HepG2 (cell line): ENCODE results near the gene LHX5. TPM values are rescaled to one million over a fixed set of nuclear protein-coding genes. Genes with fewer than 3 reads are reported as not detected.

Source experiments
- ATAC-seq: fragments of 200-7000 bp; cut with Tn5 transposase; 3 replicates; pipeline ENCODE4 v1.9.1; 2020; ENCODE audit warnings: mild to moderate bottlenecking, moderate library complexity
- BruUV-seq: library from RNA; stranded (reverse); fragments of 400-500 nt; replicated peaks from 2 replicates; lab custom pipeline; 2021; lab: Mats Ljungman, UMichigan
- CTCF ChIA-PET: fragments of 300-600 bp; formaldehyde crosslinking; extraction: SDS; loops from one replicate; lab custom pipeline; 2021; ENCODE audit warnings: low total read pairs, inconsistent platforms, low intra/inter-chr PET ratio; lab: Yijun Ruan, JAX
- POLR2A ChIA-PET: fragments of 350-600 bp; sonication (Branson Sonifier 250); formaldehyde crosslinking; loops from one replicate; lab custom pipeline; 2020; ENCODE audit warnings: antibody characterized with exemption, inconsistent platforms; lab: Yijun Ruan, JAX
- DNase-seq: peaks from one replicate; pipeline ENCODE4 v3.0.0-alpha.2; 2015; ENCODE audit warnings: low spot score
- FAIRE-seq: peaks from 3 replicates; lab custom pipeline; 2011; peaks lifted over from hg19 to GRCh38; lab: Jason Lieb, UNC
- H2AFZ ChIP-seq: one replicate; pipeline ENCODE4 v1.6.1; 2011; ENCODE audit warnings: low read length, inconsistent platforms
- H3K27ac ChIP-seq: fragments of 300-600 bp; 3 replicates; pipeline ENCODE4 v1.8.0; 2011; ENCODE audit warnings: mixed run types, mild to moderate bottlenecking, mixed read lengths, low read length, inconsistent platforms; ENCODE audit not compliant: insufficient read depth; ENCODE audit errors: extremely low read length
- H3K27me3 ChIP-seq, 2 experiments: fragments of 200-600 bp in 1 of 2; 2 replicates in 1 of 2; 3 replicates in 1 of 2; pipeline versions ENCODE4 v1.6.0 to v1.8.0; 2011; ENCODE audit warnings: low read length in 2 of 2, mild to moderate bottlenecking in 2 of 2, moderate library complexity in 2 of 2, inconsistent platforms in 1 of 2; ENCODE audit not compliant: insufficient read depth in 2 of 2, control insufficient read depth in 1 of 2
- H3K36me3 ChIP-seq, 2 experiments: fragments of 200-600 bp in 1 of 2; replicated peaks in 1 of 2; 2 replicates in 1 of 2; 3 replicates in 1 of 2; pipeline versions ENCODE4 v1.5.1 to v1.8.0; 2011; ENCODE audit warnings: low read length in 2 of 2, inconsistent platforms in 1 of 2; ENCODE audit not compliant: insufficient read depth in 2 of 2, control insufficient read depth in 1 of 2
- H3K4me1 ChIP-seq: 2 replicates; pipeline ENCODE4 v1.5.1; 2012; ENCODE audit warnings: low read length, inconsistent platforms; ENCODE audit not compliant: insufficient read depth
- H3K4me2 ChIP-seq: 2 replicates; pipeline ENCODE4 v1.6.0; 2011; ENCODE audit warnings: low read depth, low read length, inconsistent platforms
- H3K4me3 ChIP-seq, 3 experiments: fragments of 200-600 bp in 1 of 3; sonication (generic), shearing (Covaris generic) in 1 of 3; replicated peaks in 1 of 3; 2 replicates each; pipeline ENCODE4 v1.5.1; 2011 to 2016; ENCODE audit warnings: low read length in 3 of 3, inconsistent platforms in 2 of 3, low read depth in 2 of 3, mild to moderate bottlenecking in 2 of 3, control low read depth in 1 of 3, mixed read lengths in 1 of 3; ENCODE audit not compliant: insufficient read depth in 1 of 3
- H3K79me2 ChIP-seq: one replicate; pipeline ENCODE4 v1.6.1; 2011; ENCODE audit warnings: low read length, inconsistent platforms; ENCODE audit not compliant: insufficient read depth
- H3K9ac ChIP-seq: 2 replicates; pipeline ENCODE4 v1.6.0; 2011; ENCODE audit warnings: mild to moderate bottlenecking, low read depth, low read length, inconsistent platforms; ENCODE audit not compliant: insufficient read depth
- H3K9me3 ChIP-seq: 2 replicates; pipeline ENCODE4 v1.5.1; 2012; ENCODE audit warnings: mild to moderate bottlenecking, low read length
- H4K20me1 ChIP-seq: 2 replicates; pipeline ENCODE4 v1.6.0; 2011; ENCODE audit warnings: inconsistent platforms, mild to moderate bottlenecking, low read length, moderate library complexity; ENCODE audit not compliant: insufficient read depth
- ADNP ChIP-seq: sonication (generic); formaldehyde crosslinking; IDR thresholded peaks from 2 replicates; pipeline ENCODE4 v1.4.0; 2020; ENCODE audit warnings: missing genetic modification reagents
- BCL6 ChIP-seq: IDR thresholded peaks from 2 replicates; pipeline ENCODE4 v1.6.1; 2016; ENCODE audit warnings: missing genetic modification reagents, missing compliant biosample characterization
- DNMT1 ChIP-seq: sonication (generic); formaldehyde crosslinking; IDR thresholded peaks from 2 replicates; pipeline ENCODE4 v1.5.1; 2020; ENCODE audit warnings: mild to moderate bottlenecking, missing genetic modification reagents
- EEA1 ChIP-seq: sonication (generic); formaldehyde crosslinking; IDR thresholded peaks from 2 replicates; pipeline ENCODE4 v1.5.1; 2020; ENCODE audit warnings: mild to moderate bottlenecking, missing genetic modification reagents, borderline replicate concordance
- FOXK2 ChIP-seq: fragments of 450-650 bp; IDR thresholded peaks from 2 replicates; pipeline ENCODE4 v1.6.1; 2016
- HNF4A ChIP-seq: sonication (generic); formaldehyde crosslinking; IDR thresholded peaks from 2 replicates; pipeline ENCODE4 v1.4.0; 2020; ENCODE audit warnings: missing genetic modification reagents
- HNF4G ChIP-seq, 2 experiments: sonication (generic) in 1 of 2; formaldehyde crosslinking in 1 of 2; IDR thresholded peaks; 2 replicates each; pipeline versions ENCODE4 v1.4.0 to v1.6.1; 2011 to 2020; ENCODE audit warnings: borderline replicate concordance in 2 of 2, low read depth in 2 of 2, mild to moderate bottlenecking in 2 of 2, low read length in 1 of 2, missing genetic modification reagents in 1 of 2, moderate library complexity in 1 of 2
- KDM1A ChIP-seq: IDR thresholded peaks from 2 replicates; pipeline ENCODE4 v1.6.1; 2016; ENCODE audit warnings: missing compliant biosample characterization
- KLF16 ChIP-seq, 2 experiments: sonication (generic) in 1 of 2; formaldehyde crosslinking in 1 of 2; IDR thresholded peaks; 2 replicates each; pipeline versions ENCODE4 v1.6.1 to v1.8.0; 2016 to 2023; ENCODE audit warnings: missing genetic modification reagents in 2 of 2, missing compliant biosample characterization in 1 of 2
- SMARCE1 ChIP-seq: fragments of 450-650 bp; IDR thresholded peaks from 2 replicates; pipeline ENCODE4 v1.6.1; 2017; ENCODE audit warnings: borderline replicate concordance
- WIZ ChIP-seq: sonication (generic); formaldehyde crosslinking; IDR thresholded peaks from 2 replicates; pipeline ENCODE4 v1.5.1; 2020; ENCODE audit warnings: mild to moderate bottlenecking, missing genetic modification reagents
- ZFP36 ChIP-seq: fragments of 150-350 bp; IDR thresholded peaks from 2 replicates; pipeline ENCODE4 v1.6.1; 2018; ENCODE audit warnings: borderline replicate concordance, low read length, low read depth; ENCODE audit not compliant: partially characterized antibody
- ZKSCAN1 ChIP-seq: fragments of 150-350 bp; IDR thresholded peaks from 2 replicates; pipeline ENCODE4 v1.6.1; 2014; ENCODE audit warnings: low read length
- ZMYM3 ChIP-seq: sonication (generic); formaldehyde crosslinking; IDR thresholded peaks from 2 replicates; pipeline ENCODE4 v1.5.1; 2020; ENCODE audit warnings: mild to moderate bottlenecking, missing genetic modification reagents
- ZNF251 ChIP-seq: sonication (generic); formaldehyde crosslinking; IDR thresholded peaks from 2 replicates; pipeline ENCODE4 v1.9.0; 2021; ENCODE audit warnings: mild to moderate bottlenecking, missing genetic modification reagents
- ZNF543 ChIP-seq: sonication (generic); formaldehyde crosslinking; IDR thresholded peaks from 2 replicates; pipeline ENCODE4 v1.4.0; 2020; ENCODE audit warnings: mild to moderate bottlenecking, missing genetic modification reagents
- ZNF552 ChIP-seq: sonication (generic); formaldehyde crosslinking; IDR thresholded peaks from 2 replicates; pipeline ENCODE4 v1.9.0; 2022; ENCODE audit warnings: missing genetic modification reagents, mild to moderate bottlenecking, borderline replicate concordance
- ZNF629 ChIP-seq: sonication (generic); formaldehyde crosslinking; conservative IDR thresholded peaks from 2 replicates; pipeline ENCODE4 v1.5.0; 2020; ENCODE audit warnings: missing genetic modification reagents
- ZSCAN25 ChIP-seq: sonication (generic); formaldehyde crosslinking; IDR thresholded peaks from 2 replicates; pipeline ENCODE4 v1.8.0; 2022; ENCODE audit warnings: mild to moderate bottlenecking, missing genetic modification reagents
- WGBS: methylation state at CpG from one replicate; pipeline ENCODE4 v1.1.6; 2017; ENCODE audit warnings: low lambda C conversion rate; 5-methylcytosine and 5-hydroxymethylcytosine counted together
- in situ Hi-C: cut with HindIII; loops from 2 replicates; pipeline ENCODE4 v1.10.0; 2017; ENCODE audit warnings: low pct_unique_long_range_greater_than_20kb; ENCODE audit not compliant: extremely low pct_ligation_motif_present
- intact Hi-C: fragments of 100-400 bp; cut with micrococcal nuclease; formaldehyde crosslinking; loops from one replicate; pipeline ENCODE4 v1.10.0; 2022; ENCODE audit not compliant: unreplicated experiment
- polyA plus RNA-seq, 8 experiments: library from polyadenylated mRNA; depleted of rRNA in 3 of 8; stranded (reverse) in 7 of 8; unstranded in 1 of 8; fragments of >200 nt; fragmentation: Illumina TruSeq in 4 of 8; extraction: Trizol in 4 of 8; gene quantifications; 2 replicates each; pipeline versions ENCODE4 v1.2.1 to v1.2.3, GENCODE V29; 2011 to 2016; ENCODE audit warnings: low read depth in 4 of 8, missing spikeins in 1 of 8, mixed read lengths in 1 of 8; ENCODE audit not compliant: insufficient read depth in 1 of 8
- total RNA-seq, 5 experiments: library from RNA; depleted of rRNA; stranded (reverse); fragments of >200 nt; fragmentation: Illumina TruSeq; extraction: Trizol; gene quantifications; 2 replicates each; pipeline ENCODE4 v1.2.3, GENCODE V29; 2016; ENCODE audit warnings: low read depth in 1 of 5
- TF ChIP-seq, protein P1 (sequence below): sonication (generic); formaldehyde crosslinking; IDR thresholded peaks from 2 replicates; pipeline ENCODE4 v1.4.0; 2020; ENCODE audit warnings: missing genetic modification reagents
- TF ChIP-seq, protein P2 (sequence below): sonication (generic); formaldehyde crosslinking; IDR thresholded peaks from 2 replicates; pipeline ENCODE4 v1.8.1; 2022; ENCODE audit warnings: mild to moderate bottlenecking, missing genetic modification reagents
- TF ChIP-seq, protein P3 (sequence below): sonication (generic); formaldehyde crosslinking; IDR thresholded peaks from 2 replicates; pipeline ENCODE4 v1.8.1; 2023; ENCODE audit warnings: missing genetic modification reagents, mild to moderate bottlenecking, borderline replicate concordance

The LHX5 gene
- total and polyA plus RNA-seq, 2 of the 13 experiments (the other 11 are each of a cell fraction or from before 2014, with no cell fraction given), result not detected

DNA sequence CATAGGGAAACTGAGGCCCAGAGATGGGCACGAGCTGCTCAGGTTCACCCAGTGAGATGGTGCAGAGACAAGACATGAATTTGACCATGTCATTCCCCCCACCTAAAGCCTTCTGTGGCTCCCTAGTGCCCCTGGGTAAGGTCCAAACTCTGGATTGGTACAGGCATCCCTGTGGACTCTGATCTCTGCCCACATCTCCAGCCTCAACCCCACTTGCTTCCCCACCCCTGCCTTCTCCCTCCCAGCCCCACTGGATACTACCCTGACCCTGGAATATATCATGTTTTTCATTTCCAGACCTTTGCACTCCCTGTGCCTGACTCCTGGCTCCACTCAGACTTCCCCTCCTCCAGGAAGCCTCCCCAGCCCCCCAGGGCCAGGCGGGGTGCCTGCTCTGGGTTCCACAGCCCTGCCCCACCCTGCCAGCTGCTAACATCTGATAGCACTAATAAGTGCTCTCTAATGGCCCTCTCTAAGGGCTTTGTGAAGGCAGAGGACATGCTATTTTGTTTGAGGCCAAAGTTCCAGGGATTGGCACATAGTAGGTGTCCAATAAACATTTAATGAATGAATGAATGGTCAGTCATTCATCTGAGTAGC, 50.6 kb downstream of the LHX5 start:
- Histone ChIP-seq H3K9ac (no peak overlapping the region), H2AFZ (no peak overlapping the region), H3K4me2 (peak overlapping the region; percentile 18; the same call in 1 of the 2 replicates), H3K79me2 (no peaks in the 10 kb centered on the region), H3K9me3 (no peaks in the 10 kb centered on the region), H3K36me3 (no peaks in the 10 kb centered on the region), H4K20me1 (no peaks in the 10 kb centered on the region), H3K4me1 (peaks cover 57% of the 10 kb centered on the region), H3K27me3 (no peaks in the 10 kb centered on the region), H3K4me3 (no peak overlapping the region), H3K27ac (peak overlapping the region; percentile 34)
- no TSS peak for BruUV-seq
- intact Hi-C loops, result loop anchor here (10.0 kb wide), 1 partner anchor 226 kb away; no protein-coding TSS in a partner anchor
- DNase-seq (peak; percentile 13), FAIRE-seq (no peak), ATAC-seq (peak; percentile 5; the same call in 2 of the 3 replicates)
- WGBS, result 0% methylated on average over 1 of the region's 2 CpGs
- in situ Hi-C loops, result no loop called here
- TF ChIP-seq ZNF552 (CRISPR knock-in tag), result no peak
- peak; percentile 41; the same call in 1 of the 2 replicates for TF ChIP-seq KDM1A (CRISPR knock-in tag)
- peak; percentile 71; the same call in 1 of the 2 replicates for TF ChIP-seq ADNP (CRISPR knock-in tag)
- TF ChIP-seq SMARCE1, result no peak
- peak; percentile 52 for TF ChIP-seq ZFP36
- no peak for TF ChIP-seq ZNF543 (CRISPR knock-in tag)
- TF ChIP-seq EEA1 (CRISPR knock-in tag), result no peak
- TF ChIP-seq ZNF629 (CRISPR knock-in tag), result peak; percentile 78
- TF ChIP-seq, protein P1, sequence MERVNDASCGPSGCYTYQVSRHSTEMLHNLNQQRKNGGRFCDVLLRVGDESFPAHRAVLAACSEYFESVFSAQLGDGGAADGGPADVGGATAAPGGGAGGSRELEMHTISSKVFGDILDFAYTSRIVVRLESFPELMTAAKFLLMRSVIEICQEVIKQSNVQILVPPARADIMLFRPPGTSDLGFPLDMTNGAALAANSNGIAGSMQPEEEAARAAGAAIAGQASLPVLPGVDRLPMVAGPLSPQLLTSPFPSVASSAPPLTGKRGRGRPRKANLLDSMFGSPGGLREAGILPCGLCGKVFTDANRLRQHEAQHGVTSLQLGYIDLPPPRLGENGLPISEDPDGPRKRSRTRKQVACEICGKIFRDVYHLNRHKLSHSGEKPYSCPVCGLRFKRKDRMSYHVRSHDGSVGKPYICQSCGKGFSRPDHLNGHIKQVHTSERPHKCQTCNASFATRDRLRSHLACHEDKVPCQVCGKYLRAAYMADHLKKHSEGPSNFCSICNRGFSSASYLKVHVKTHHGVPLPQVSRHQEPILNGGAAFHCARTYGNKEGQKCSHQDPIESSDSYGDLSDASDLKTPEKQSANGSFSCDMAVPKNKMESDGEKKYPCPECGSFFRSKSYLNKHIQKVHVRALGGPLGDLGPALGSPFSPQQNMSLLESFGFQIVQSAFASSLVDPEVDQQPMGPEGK (CRISPR knock-in tag), result peak; percentile 80
- TF ChIP-seq ZNF251 (CRISPR knock-in tag), result no peak
- peak; percentile 66; the same call in 1 of the 2 replicates for TF ChIP-seq ZMYM3 (CRISPR knock-in tag)
- TF ChIP-seq ZKSCAN1, result peak; percentile 87
- TF ChIP-seq, protein P2, sequence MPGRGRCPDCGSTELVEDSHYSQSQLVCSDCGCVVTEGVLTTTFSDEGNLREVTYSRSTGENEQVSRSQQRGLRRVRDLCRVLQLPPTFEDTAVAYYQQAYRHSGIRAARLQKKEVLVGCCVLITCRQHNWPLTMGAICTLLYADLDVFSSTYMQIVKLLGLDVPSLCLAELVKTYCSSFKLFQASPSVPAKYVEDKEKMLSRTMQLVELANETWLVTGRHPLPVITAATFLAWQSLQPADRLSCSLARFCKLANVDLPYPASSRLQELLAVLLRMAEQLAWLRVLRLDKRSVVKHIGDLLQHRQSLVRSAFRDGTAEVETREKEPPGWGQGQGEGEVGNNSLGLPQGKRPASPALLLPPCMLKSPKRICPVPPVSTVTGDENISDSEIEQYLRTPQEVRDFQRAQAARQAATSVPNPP (CRISPR knock-in tag), result no peak
- TF ChIP-seq, protein P3, sequence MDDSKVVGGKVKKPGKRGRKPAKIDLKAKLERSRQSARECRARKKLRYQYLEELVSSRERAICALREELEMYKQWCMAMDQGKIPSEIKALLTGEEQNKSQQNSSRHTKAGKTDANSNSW (CRISPR knock-in tag), result no peak
- peak; percentile 76 for TF ChIP-seq HNF4A
- no peak for TF ChIP-seq DNMT1 (CRISPR knock-in tag)
- no peak for TF ChIP-seq ZSCAN25 (CRISPR knock-in tag)
- TF ChIP-seq HNF4G (IDR thresholded peaks at IDR 0.05; ENCODE audit: borderline replicate concordance, low read depth, low read length), result peak; percentile 56; the same call in 1 of the 2 replicates
- TF ChIP-seq HNF4G (CRISPR knock-in tag; IDR thresholded peaks at IDR 0.05; ENCODE audit: borderline replicate concordance, low read depth), result no peak
- no peak for TF ChIP-seq FOXK2
- 0 out of 2 replicates have a peak, but pooled peaks have one; percentile 11 for TF ChIP-seq BCL6 (CRISPR knock-in tag)
- TF ChIP-seq WIZ (CRISPR knock-in tag), result no peak
- TF ChIP-seq KLF16 (CRISPR knock-in tag; IDR thresholded peaks at IDR 0.05), result no peak
- ChIA-PET CTCF (no interaction called here), POLR2A (no interaction called here)
